BJ (cell line): Measurements from ENCODE around the gene BCAN. TPM values are rescaled to one million over a fixed set of nuclear protein-coding genes. Genes with fewer than 3 reads are reported as not detected.

ENCODE experiments used
- CTCF ChIA-PET: fragments of 350-600 bp; formaldehyde crosslinking; extraction: SDS; loops from one replicate; lab custom pipeline; 2021; ENCODE audit warnings: antibody characterized with exemption, inconsistent platforms; lab: Yijun Ruan, JAX
- POLR2A ChIA-PET: fragments of 300-600 bp; sonication (Branson Sonifier 250); formaldehyde crosslinking; extraction: SDS; loops from one replicate; lab custom pipeline; 2021; ENCODE audit warnings: antibody characterized with exemption; lab: Charles Lee
- DNase-seq: peaks from one replicate; pipeline ENCODE4 v3.0.0-alpha.2; 2011; ENCODE audit warnings: low read depth
- H3K27me3 ChIP-seq: 2 replicates; pipeline ENCODE4 v1.6.0; 2011; ENCODE audit warnings: low read length; ENCODE audit not compliant: control insufficient read depth, insufficient read depth
- H3K36me3 ChIP-seq: 2 replicates; pipeline ENCODE4 v1.5.1; 2011; ENCODE audit warnings: low read length; ENCODE audit not compliant: control insufficient read depth, insufficient read depth
- H3K4me3 ChIP-seq: 2 replicates; pipeline ENCODE4 v1.5.1; 2011; ENCODE audit warnings: low read depth, mild to moderate bottlenecking, control low read depth, low read length
- CTCF ChIP-seq: IDR thresholded peaks from 2 replicates; pipeline ENCODE4 v1.5.1; 2011; ENCODE audit warnings: low read depth, mild to moderate bottlenecking, control low read depth, inconsistent platforms, low read length, moderate library complexity; ENCODE audit not compliant: insufficient read depth
- polyA plus RNA-seq: library from polyadenylated mRNA; depleted of rRNA; stranded (reverse); fragments of >200 nt; gene quantifications from 2 replicates; pipeline ENCODE4 v1.2.3, GENCODE V29; 2011; rRNA removed

BCAN gene
- polyA plus RNA-seq, 1 experiment, result 0.02 TPM

- ChIA-PET CTCF (interaction anchor here (0.6 to 41.7 kb wide), 6 partner anchors 18 to 151 kb away, joined by 3 to 1556 read pairs (median 19); partner anchors contain the start of genes ISG20L2, METTL25B, MRPL24 and NES), POLR2A (interaction anchor here (0.6 to 1.2 kb wide), 3 partner anchors 64 to 194 kb away, joined by 3 to 6 read pairs (median 4); no protein-coding TSS in a partner anchor)
- Histone ChIP-seq H3K36me3 (no peaks in the 10 kb centered on the region), H3K27me3 (no peaks in the 10 kb centered on the region), H3K4me3 (no peak overlapping the region)
- no peak for TF ChIP-seq CTCF
- DNase-seq, result no peak
Measured at GRCh38 chr1:156709031-156709430, 67.1 kb downstream of the BCAN start.

Other genes with a start within 250 kb of the BCAN start
- 11.7 and 15.1 TPM in 2 replicates for gene MEF2D, start 141.3 kb upstream of the BCAN start, polyA plus RNA-seq
- gene IQGAP3, start 69.6 kb upstream of the BCAN start, polyA plus RNA-seq, result 16.9 and 28.1 TPM in 2 replicates
- not detected in 2 replicates for gene TTC24, start 62.4 kb upstream of the BCAN start, polyA plus RNA-seq
- gene NAXE, start 50.3 kb upstream of the BCAN start, polyA plus RNA-seq, result 37.8 and 63.3 TPM in 2 replicates
- 21.2 and 23.9 TPM in 2 replicates for gene GPATCH4, start 40.6 kb upstream of the BCAN start, polyA plus RNA-seq
- not detected in 2 replicates for gene HAPLN2, start 22.7 kb upstream of the BCAN start, polyA plus RNA-seq
- gene NES, start 35.3 kb downstream of the BCAN start, polyA plus RNA-seq, result 15.0 and 17.5 TPM in 2 replicates
- gene CRABP2, start 63.5 kb downstream of the BCAN start, polyA plus RNA-seq, result 52.8 and 75.9 TPM in 2 replicates
- 9.5 and 14.6 TPM in 2 replicates for gene METTL25B, start 86.4 kb downstream of the BCAN start, polyA plus RNA-seq
- gene ISG20L2, start 86.6 kb downstream of the BCAN start, polyA plus RNA-seq, result 30.6 and 36.6 TPM in 2 replicates
- 104 and 120 TPM in 2 replicates for gene MRPL24, start 99.0 kb downstream of the BCAN start, polyA plus RNA-seq
- 179 and 180 TPM in 2 replicates for gene HDGF, start 109.6 kb downstream of the BCAN start, polyA plus RNA-seq
- gene PRCC, start 125.4 kb downstream of the BCAN start, polyA plus RNA-seq, result 60.3 and 93.6 TPM in 2 replicates
- 0.17 TPM in 1 of 2 replicates, not detected in the other for gene SH2D2A, start 174.7 kb downstream of the BCAN start, polyA plus RNA-seq
- not detected in 2 replicates for gene INSRR, start 217.0 kb downstream of the BCAN start, polyA plus RNA-seq
- 0.02 TPM in 1 of 2 replicates, not detected in the other for gene NTRK1, start 218.7 kb downstream of the BCAN start, polyA plus RNA-seq